NCI-H2227 (cell line): ENCODE data around the gene DEXI.
A peak's percentile ranks its signal among the peaks of the same experiment; 100 is the strongest.
"Not testable (repeated sequence)": the region's sequence is repeated elsewhere in the genome, so short reads cannot be mapped to it uniquely, and the experiment has no call there.

ENCODE experiments used
- DNase-seq: peaks from one replicate; lab custom pipeline; 2025; ENCODE audit not compliant: unreplicated experiment; lab: John Stamatoyannopoulos, UW

Gene DEXI

GRCh38 chr16:10969615-10970014 is 27.3 kb upstream of the DEXI start:
- DNase-seq = no peak

GRCh38 chr16:10968498-10968897 is 26.2 kb upstream of the DEXI start:
- DNase-seq = no peak

- DNase-seq = no peak
Observed at GRCh38 chr16:10967986-10968385, 25.7 kb upstream of the DEXI start.

- DNase-seq = not testable (repeated sequence)
Observed at GRCh38 chr16:10966559-10966958, 24.3 kb upstream of the DEXI start.

GRCh38 chr16:10966129-10966528 is 23.9 kb upstream of the DEXI start:
- DNase-seq = no peak

GRCh38 chr16:10965440-10966061 is 23.3 kb upstream of the DEXI start:
- no peak for DNase-seq

- DNase-seq = no peak
Observed at GRCh38 chr16:10964891-10965326, 22.6 kb upstream of the DEXI start.

- DNase-seq = peak; percentile 85
Observed at GRCh38 chr16:10964039-10964890, 22.0 kb upstream of the DEXI start.

- no peak for DNase-seq
Observed at GRCh38 chr16:10961231-10961630, 19.0 kb upstream of the DEXI start.

- DNase-seq = no peak
Observed at GRCh38 chr16:10959161-10959560, 16.9 kb upstream of the DEXI start.

GRCh38 chr16:10957771-10958482 is 15.7 kb upstream of the DEXI start:
- DNase-seq = no peak

- no peak for DNase-seq
Observed at GRCh38 chr16:10954903-10955302, 12.6 kb upstream of the DEXI start.

- DNase-seq = no peak
Observed at GRCh38 chr16:10951026-10951425, 8.8 kb upstream of the DEXI start.

- DNase-seq = no peak
Observed at GRCh38 chr16:10950393-10950792, 8.1 kb upstream of the DEXI start.

- DNase-seq = no peak
Observed at GRCh38 chr16:10949424-10949970, 7.2 kb upstream of the DEXI start.

GRCh38 chr16:10947211-10947787 is 5.0 kb upstream of the DEXI start:
- DNase-seq = no peak

GRCh38 chr16:10946308-10946707 is 4.0 kb upstream of the DEXI start:
- DNase-seq = no peak

- DNase-seq = no peak
Observed at GRCh38 chr16:10945065-10945787, 3.0 kb upstream of the DEXI start.

- DNase-seq = peak; percentile 99
Observed at GRCh38 chr16:10944249-10945064, 2.2 kb upstream of the DEXI start, which contains the start of gene CLEC16A. Gene CLEC16A, plus strand, starts transcription at chr16:10944564. Its CDS starts 154 bp downstream, at chr16:10944718.

GRCh38 chr16:10943064-10943353 is 741 bp upstream of the DEXI start:
- DNase-seq = no peak
